GM19463 (cell line): Measurements from ENCODE around the gene CFP.
A peak's percentile ranks its signal among the peaks of the same experiment; 100 is the strongest.
"Not testable (repeated sequence)": the region's sequence is repeated elsewhere in the genome, so short reads cannot be mapped to it uniquely, and the experiment has no call there.

Source experiments
- ATAC-seq: cut with Tn5 transposase; IDR thresholded peaks from one replicate; pipeline ENCODE4 v1.9.1; 2021; ENCODE audit warnings: mild to moderate bottlenecking, moderate library complexity; ENCODE audit not compliant: unreplicated experiment

Gene CFP

DNA sequence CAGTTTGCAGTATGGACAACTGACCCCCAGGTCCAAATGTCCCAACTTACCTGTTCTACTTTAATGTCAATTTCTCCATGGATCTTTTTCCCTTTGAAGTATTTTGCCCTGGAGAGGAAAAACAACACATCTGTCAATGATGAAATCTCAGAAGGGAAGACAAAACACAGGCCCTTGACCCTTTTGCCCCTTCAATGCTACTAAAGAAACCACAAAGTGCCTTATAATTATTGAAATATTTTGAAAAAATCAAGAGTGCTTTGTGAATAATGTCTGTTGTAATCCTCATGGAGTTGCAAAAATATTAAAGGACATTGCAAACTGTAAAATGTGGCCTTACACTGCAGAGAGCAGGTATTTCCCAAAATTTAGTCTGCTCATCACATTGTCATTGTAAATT lies 22.6 kb downstream of the CFP start:
- ATAC-seq, result no peak

DNA sequence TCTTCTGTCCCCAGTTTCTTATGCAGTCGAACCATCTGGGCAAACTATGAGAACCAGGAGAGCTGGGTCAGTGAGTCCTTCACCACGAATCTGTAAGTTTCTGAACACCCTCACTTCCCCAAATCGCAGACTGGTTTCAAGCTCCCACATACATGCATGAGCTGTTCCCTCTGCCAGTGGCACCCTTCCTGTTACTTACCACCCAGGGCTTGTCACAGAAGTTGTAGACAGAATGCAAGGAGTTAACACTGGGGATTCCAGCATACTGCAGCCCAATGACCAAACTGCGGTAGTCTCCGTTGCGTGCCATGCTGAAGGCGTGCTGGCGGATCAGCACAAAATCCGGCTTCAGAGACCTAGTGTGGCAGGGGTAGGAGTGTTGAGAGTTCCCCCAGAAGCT lies 24.7 kb downstream of the CFP start:
- ATAC-seq, result no peak

DNA sequence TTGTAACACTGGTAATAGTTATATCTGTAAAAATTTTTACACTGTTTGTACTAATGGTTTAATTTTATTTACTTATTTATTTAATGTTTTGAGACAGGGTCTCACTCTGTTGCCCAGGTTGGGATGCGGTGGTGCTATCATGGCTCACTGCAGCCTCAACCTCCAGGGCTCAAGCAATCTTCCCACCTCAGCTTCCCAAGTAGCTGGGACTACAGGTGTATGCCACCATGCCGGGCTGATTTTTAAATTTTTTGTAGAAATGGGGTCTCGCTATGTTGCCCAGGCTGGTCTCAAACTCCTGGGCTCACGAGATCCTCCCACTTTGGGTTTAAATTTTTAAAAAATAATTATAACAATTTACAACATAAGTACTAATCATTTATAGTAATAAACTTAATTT lies 26.6 kb downstream of the CFP start:
- not testable (repeated sequence) for ATAC-seq

DNA sequence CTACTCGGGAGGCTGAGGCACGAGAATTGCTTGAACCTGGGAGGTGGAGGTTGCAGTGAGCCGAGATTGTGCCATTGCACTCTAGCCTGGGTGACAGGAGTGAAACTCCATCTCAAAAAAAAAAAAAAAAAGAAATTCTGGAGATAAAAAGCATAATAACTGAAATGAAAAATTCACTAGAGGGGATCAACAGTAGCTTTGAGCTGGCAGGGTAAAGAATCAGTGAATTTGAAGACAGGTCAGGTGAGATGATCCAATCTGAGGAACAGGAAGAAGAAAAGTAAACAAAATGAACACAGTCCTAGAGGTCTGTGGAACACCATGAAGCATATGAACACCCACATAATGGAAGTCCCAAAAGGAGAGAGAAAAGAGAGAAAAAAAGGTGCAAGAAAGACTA lies 32.5 kb downstream of the CFP start:
- no peak for ATAC-seq

DNA sequence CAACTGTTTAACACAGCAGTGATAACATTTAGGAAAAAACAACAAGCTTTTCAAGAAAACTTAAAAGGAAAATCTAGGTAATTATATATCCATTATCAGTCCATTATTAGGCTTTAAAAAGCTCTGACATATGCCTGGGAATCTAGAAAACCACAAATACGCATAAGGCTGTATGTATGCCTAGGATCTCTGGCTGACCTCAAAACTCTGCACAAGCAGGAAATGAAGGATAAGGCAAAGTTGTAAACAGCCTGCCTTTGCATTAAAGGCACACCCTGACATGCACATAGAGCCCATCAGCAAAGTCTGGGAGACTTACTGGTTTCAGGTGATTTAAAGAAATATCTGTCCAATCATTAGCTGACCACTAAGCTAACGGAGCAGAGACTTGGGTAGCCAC lies 33.5 kb downstream of the CFP start:
- ATAC-seq, result no peak

DNA sequence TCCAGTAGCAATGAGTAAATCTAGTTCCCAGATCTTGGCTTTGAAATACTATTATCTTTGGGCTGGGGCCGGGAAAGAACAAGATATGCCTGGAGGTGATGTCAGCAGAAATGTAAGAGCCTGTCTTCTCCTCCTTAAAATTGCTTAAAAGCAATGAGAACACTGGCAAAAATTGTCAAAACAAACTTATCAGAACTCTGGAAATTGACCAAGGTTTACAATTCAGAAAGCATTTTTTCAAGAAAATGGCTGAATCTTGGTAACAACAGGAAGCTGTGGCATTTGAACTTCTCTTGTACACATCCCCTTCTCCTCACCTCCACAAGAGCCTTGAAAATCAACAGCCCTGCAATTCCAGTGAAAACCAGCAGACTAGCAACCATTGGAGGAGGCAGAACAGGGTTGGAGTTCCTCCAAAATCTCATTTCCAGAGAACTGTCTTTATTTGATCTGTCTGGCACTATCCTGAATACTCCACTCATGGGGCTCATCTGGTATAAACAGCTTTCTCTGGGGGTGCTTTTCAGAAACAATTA lies 33.9 kb downstream of the CFP start:
- ATAC-seq, result no peak

DNA sequence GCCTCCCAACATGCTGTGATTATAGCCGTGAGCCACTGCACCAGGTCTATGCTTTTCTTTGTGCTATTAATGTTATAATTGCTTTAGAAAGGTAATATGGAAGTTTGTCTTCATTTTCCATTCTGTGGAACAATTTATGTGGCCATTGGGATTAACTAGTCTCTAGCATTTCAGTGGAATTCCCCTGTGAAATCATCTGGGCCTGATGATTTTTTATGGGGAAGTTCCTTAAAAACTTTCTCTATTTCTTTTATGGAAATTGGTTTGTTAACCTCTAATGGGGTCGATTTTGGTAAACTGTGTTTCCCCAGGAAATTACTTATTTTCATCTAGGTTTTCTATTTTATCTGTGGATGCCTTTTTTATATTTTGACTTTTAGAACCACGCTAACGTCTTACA lies 36.2 kb downstream of the CFP start:
- no peak for ATAC-seq

DNA sequence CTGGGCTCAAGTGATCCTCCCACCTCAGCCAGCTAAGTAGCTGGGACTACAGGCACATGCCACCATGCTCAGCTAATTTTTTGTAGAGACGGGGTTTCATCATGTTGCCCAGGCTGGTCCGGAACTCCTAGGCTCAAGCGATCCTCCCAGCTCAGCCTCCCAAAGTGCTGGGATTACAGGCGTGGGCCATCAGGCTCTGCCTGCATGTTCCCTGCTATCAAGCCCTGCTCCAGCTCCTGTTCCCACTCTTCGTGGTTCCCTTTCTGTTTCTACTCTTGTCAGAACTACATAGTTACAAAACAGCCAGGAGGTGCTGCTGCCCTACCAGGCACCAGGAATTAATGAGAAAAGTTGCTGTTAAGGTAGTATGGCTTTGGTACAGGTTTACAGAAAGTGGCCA lies 38.7 kb downstream of the CFP start:
- no peak for ATAC-seq

DNA sequence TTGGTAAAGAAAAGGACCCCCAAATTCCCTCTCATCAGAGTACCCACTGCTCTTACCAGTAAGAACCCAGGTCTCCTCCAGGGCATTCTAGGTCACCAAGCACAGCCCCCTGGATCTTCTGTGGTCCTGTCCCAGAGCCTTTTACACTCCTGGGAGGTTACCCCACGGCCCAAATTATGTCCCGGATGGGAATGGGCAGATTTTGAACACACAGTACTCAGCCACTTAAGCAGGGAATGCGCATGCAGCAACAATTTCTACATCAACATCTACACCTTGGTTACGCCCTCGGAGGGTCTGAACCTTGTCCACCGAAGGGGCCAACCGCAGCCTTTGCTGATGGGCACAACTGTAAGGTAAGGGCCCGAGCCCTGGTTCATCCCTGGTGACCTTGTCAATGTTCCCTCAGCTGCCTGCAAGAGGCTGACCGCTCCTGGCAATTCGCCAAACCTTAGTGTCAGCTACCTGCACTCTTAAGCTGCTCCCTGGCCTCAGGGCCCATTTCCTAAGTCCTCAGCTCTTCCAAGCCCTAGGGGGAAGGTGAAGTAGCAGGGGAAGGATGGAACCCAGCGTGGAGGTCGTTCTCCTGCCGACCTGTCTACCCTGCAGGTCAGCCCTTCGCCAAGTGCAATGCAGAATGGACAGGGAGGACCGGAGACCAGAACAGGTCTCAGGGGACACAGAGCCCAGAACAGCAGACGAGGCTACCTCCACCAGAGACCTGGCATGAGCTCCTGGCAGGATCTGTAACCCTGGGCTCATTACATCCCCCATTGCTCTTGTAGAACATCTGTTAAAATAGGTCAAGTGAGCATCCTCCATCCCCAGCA lies 41.6 kb downstream of the CFP start:
- no peak for ATAC-seq

DNA sequence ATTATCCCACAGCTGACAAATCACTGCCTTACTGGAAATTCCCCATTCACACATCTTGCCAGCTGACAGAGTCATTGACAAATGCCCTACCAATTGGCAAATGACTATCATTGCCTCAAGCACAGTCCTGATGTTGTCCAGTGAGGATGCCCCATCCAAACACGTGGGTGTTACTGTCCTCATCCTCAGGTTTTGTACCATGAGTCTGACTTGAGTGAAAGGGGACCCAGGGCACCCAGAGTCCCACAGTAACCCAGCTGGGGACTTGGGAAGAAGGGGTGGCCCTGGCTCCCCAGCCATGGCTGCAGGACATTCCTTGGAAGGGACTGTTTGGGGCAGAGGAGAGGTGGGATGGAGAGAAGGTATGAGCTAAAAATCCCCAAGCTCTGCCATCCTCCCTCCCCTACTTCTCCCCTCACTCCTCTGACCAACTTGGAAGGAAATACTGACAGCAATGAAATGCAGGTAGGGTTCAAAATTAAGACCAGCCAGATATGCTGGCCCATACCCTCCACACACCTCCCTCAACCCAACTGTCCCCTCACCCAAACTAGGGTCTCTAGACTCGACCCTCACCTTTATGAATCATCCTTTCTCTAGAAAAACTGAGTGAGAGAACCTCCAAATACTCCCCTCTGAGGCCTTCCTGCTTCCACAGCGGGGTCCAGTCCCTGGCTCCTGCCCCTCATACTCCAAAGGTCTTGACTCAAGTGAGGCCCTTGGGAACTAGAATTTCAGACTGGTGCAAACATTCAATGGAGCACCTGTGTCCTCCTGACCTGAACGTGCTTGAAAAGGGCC lies 42.4 kb downstream of the CFP start:
- ATAC-seq, result no peak

DNA sequence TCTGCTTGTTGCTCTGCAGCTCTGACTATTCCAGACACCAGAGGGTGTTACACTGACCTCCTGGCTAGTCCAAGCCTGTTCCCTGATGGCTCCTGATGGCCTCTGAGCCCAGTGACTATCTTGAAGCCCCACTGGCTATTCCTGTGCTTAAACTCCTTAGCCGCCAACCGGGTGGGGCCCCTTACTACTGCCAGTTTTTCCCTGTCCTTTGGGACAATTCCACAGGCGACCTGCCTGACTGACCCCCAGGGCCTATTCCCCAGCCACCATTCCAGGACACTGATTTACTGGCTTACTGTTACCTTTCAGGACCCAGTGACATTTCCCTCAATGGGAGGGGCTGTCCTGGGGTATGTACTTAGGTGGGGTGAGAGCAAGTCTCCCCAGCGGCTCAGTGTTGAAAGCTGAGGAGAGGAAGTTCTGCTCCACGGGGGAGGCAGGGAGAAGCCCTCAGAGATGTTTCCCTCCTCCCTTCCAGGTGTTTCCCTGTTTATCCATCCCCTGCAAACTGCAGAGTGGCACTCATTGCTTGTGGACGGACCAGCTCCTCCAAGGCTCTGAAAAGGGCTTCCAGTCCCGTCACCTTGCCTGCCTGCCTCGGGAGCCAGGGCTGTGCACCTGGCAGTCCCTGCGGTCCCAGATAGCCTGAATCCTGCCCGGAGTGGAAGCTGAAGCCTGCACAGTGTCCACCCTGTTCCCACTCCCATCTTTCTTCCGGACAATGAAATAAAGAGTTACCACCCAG lies 43.5 kb downstream of the CFP start:
- no peak for ATAC-seq

DNA sequence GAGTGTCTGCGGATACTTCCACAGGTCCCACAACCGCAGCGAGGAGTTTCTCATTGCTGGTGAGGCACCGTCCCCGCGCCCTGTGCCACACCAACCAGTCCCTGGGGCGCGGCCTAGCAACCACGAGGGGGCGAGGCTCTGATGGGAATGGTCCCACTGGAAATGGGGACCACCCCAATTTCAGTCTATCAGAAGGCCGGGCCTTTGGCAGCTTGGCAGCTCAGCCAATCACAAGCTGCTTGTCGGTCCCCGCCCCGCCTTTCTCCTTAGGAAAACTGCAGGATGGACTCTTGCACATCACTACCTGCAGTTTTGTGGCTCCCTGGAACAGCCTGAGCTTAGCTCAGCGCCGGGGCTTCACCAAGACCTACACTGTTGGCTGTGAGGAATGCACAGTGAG lies 44.5 kb downstream of the CFP start:
- ATAC-seq, result no peak

DNA sequence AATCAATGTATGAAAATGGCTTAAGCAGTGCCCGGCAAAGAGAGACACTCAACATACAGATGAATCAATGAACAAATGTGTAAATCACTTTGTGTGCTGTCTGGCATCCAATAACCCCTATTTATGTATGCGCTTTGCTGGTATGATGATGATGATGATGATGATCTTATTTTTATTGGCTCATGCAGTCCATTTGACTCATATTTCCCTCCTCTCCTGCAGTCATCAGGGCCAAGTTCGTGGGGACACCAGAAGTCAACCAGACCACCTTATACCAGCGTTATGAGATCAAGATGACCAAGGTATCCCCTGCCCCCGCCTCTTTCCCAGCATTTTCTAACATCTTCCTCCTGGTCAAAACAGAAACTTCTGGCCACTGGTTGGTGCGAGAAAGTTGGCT lies 45.0 kb downstream of the CFP start:
- ATAC-seq, result no peak

DNA sequence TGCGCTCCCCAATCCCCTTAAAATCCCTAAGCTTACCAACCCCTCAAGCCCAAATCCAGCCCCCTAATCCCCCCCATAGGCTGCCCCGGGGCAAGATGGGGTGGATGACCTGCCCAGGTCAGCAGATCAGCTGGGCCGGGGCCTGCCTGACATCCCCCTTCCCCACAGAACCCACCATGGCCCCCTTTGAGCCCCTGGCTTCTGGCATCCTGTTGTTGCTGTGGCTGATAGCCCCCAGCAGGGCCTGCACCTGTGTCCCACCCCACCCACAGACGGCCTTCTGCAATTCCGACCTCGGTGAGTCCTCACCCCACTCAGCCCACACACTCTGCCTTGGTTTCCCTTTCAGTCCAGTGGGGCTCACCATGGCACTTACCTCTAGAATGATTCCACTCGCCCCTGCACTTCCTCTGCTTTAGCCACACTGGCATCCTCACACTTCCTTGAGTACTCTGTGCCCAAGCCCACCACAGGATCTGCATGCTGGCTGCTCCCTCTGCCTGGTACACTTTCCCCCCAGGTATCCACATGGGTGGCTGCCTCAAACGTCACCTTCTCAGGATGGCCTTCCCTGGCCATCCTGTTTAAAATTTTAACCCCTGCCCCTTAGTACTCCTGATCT lies 46.4 kb downstream of the CFP start:
- ATAC-seq, result no peak

DNA sequence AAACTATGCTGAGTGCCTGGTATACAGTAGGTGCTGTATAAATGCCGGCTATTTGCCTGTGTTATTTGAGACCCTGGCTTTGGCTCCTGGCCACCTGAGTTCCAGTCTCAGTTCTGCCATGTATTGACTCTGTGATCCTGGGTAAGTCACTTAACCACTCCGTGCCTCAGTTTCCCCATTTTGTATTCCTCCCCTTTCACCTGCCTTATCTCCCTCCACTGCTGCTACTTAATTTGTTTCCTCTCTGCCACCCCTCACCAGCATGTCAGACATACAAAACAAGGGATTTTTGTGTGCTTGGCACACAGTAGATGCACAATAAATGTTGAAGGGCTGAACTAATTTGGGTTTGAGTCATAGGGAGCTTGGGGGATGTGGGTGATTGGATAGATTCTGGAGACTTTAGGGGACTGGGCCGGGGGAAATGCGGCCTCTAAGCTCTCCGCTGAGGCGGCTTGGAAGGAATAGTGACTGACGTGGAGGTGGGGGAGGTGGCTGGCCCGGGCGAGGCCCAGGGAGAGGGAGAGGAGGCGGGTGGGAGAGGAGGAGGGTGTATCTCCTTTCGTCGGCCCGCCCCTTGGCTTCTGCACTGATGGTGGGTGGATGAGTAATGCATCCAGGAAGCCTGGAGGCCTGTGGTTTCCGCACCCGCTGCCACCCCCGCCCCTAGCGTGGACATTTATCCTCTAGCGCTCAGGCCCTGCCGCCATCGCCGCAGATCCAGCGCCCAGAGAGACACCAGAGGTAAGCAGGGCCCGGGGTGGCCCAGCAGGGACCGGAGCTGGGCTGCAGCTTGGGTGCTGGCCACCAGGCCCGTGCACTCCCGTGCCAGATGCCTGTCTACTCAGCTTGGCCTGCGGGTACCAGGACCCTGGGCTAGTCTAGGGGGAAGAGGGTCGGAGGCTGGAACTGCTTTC lies 47.7 kb downstream of the CFP start, which contains the start of gene TIMP1:
Gene TIMP1, plus strand, starts transcription at position 706 of the 917 bp plus-strand sequence. CDS start 980 bp downstream, outside the sequence.
- ATAC-seq, result peak; percentile 93

DNA sequence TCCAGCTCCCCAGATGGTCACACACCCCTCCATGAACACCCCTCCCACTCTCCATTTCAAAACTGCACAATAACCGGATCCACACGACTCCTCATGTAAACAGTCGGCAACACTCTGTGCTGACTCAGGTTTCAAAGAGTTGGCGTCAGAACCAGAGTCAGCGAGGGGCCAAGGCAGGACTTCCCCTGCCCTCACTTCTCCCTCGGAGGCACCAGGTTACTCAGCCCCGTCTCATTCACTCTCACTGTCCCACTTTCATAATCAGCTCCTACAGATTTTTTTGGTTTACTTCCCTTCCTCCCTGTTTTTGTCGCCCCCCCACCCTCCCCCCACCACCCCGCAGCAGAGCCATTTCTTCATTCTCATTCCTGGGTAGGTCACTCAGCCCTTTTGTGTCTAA lies 50.2 kb downstream of the CFP start:
- ATAC-seq, result no peak

DNA sequence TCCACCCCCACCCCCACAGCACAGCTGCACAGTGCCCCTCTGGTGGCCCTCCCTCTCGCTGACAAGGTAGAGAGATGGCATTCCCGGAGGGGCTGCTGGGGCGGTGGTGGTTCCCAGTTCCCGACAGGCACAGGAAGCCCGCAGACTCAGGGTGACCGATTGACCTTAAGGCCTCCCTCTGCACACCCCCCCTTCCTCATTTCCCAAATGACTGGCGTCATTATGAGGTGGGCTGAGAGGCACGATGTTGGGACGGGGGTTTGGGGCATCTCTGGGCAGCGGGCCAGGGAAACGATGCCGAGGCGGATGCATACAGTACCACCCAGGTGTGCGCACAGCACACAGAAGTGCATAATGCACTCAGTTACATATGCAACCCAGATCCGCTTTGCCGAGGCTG lies 51.0 kb downstream of the CFP start:
- no peak for ATAC-seq

DNA sequence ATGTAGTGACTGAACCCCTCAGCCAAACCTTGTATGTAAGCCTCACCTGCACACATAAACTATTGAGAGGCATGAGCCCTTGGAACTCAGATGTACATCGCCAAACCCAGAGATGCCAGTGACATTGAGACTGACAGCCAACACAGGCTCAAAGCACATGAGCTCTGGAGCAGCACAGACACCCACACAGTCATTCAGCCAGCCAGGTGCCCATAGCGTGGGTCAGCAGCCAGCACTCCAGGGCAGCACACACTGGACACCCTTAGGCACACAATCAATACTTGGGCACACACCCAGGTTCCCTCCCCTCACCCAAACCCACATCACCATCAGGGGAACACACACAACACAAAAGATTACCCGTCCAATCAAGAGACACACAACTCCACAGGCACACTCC lies 51.8 kb downstream of the CFP start:
- no peak for ATAC-seq

DNA sequence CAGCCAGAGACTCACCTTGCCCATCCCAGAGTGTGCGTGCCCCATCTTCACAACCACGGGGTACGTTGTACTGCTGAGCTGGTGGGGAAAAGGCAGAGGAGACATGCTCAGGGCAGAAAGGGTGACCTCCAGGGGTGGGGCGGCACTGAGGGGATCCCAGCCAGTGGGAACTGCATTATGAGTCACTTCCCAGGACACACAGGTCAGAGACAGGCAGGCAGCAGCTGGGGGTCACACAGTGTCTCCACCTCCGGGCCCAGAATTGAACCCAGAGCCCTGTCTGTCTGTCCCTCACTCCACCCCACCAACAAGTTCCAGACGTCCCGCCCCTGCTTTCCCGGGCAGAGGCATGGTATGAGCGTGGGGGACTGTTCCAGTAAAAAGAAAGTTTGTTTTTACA lies 52.3 kb downstream of the CFP start:
- ATAC-seq, result no peak
